ENCODE data around the gene TP63. TPM values are rescaled to one million over a fixed set of nuclear protein-coding genes. Genes with fewer than 3 reads are reported as not detected.

TP63 gene
- total RNA-seq, 6 experiments from 2014 or later = 0.06 to 0.55 (median 0.15) TPM; not detected in 3

GRCh38 chr3:189790658-189791057 is 159.5 kb downstream of the TP63 start:
- H3K4me3 ChIP-seq = no peak overlapping the region
- no peaks in the 10 kb centered on the region for H3K27me3 ChIP-seq
- no peaks in the 10 kb centered on the region for H3K9me3 ChIP-seq
- ATAC-seq = peak in 3 of 4 donors; percentile 53 to 77 (median 55)
- no peaks in the 10 kb centered on the region for H3K4me1 ChIP-seq
- H3K27ac ChIP-seq = no peak overlapping the region
- no peak for DNase-seq
- WGBS (ENCODE audit: insufficient coverage, low coverage, low lambda C conversion rate, missing lambda C conversion rate) = 35% methylated on average over 6 of the region's 7 CpGs
- H3K36me3 ChIP-seq = no peaks in the 10 kb centered on the region
- TF ChIP-seq, protein P1, sequence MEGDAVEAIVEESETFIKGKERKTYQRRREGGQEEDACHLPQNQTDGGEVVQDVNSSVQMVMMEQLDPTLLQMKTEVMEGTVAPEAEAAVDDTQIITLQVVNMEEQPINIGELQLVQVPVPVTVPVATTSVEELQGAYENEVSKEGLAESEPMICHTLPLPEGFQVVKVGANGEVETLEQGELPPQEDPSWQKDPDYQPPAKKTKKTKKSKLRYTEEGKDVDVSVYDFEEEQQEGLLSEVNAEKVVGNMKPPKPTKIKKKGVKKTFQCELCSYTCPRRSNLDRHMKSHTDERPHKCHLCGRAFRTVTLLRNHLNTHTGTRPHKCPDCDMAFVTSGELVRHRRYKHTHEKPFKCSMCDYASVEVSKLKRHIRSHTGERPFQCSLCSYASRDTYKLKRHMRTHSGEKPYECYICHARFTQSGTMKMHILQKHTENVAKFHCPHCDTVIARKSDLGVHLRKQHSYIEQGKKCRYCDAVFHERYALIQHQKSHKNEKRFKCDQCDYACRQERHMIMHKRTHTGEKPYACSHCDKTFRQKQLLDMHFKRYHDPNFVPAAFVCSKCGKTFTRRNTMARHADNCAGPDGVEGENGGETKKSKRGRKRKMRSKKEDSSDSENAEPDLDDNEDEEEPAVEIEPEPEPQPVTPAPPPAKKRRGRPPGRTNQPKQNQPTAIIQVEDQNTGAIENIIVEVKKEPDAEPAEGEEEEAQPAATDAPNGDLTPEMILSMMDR (IDR thresholded peaks at IDR 0.05) = no peak
- no peak for TF ChIP-seq POLR2A (IDR thresholded peaks at IDR 0.05)
- intact Hi-C loops (cut with DNase I) = no loop called here

DNA sequence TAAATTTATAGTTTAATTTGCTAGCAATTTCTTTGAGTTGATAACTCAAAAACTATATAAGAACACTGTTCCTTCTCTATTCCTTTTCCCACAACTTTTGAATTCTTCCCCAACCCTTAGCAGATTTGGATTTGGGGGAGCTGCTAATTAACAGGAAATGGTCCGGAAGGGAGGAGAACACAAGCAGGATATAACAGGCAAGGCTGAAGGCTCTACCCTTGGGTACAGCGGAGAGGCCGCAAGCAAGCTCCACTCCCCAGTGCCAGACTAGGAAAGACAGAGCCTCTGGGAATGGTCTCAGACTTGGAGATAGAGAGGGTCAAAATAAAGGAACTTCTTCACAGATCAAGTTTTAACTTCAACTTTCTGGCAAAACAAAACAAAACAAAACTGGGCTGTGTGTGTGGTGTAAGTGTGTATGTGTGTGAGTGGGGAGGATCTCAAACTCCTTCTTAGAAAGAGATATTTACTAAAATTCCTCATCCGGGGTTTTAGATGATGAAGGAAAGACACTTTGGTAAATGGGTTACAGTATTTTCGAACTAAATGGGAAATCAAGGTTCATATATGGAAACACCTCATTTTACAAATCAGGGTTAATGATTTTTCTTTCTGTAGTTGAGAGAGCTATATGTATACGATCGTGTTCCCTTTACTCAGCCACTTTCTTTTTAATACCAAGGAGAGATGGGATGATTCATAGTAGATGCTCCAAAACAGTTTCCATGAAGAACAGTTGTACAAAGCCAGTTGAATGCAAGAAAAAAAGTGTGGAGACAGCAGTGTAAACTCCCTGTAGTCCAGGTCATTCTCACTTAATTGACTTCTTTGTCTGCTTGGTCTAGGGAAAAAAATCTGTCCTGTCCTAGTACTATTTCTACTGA is 161.1 kb downstream of the TP63 start:
- H3K4me1 ChIP-seq = no peaks in the 10 kb centered on the region
- no peaks in the 10 kb centered on the region for H3K27me3 ChIP-seq
- no peaks in the 10 kb centered on the region for H3K36me3 ChIP-seq
- H3K4me3 ChIP-seq = no peak overlapping the region
- DNase-seq (no peak), ATAC-seq (no peak)
- H3K9me3 ChIP-seq = no peaks in the 10 kb centered on the region
- TF ChIP-seq, protein P1 (IDR thresholded peaks at IDR 0.05) = no peak
- TF ChIP-seq POLR2A (IDR thresholded peaks at IDR 0.05) = no peak
- intact Hi-C loops (cut with DNase I) = no loop called here
- no peak overlapping the region for H3K27ac ChIP-seq
- 68% methylated on average over 7 of the region's 7 CpGs for WGBS (ENCODE audit: insufficient coverage, low coverage, low lambda C conversion rate, missing lambda C conversion rate)

DNA sequence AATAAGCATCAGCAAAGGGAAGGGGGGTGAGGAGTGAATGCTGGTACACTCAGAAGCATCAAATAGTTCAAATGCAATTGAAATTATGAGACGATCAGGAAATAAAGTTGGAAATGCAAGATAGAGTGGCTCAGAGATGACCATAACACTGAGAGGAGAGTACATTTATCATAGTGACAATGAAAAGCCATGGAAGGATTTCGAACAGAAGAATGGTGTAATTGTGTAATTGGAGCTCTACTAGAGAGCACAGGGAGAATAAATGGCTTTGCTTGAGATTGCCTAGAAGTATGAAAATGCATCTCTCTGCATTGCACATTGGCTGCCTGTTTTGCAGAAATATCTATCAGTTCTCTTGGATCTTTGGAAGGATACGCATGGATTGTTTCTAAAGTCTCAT is 163.3 kb downstream of the TP63 start:
- no peaks in the 10 kb centered on the region for H3K9me3 ChIP-seq
- H3K27ac ChIP-seq = no peak overlapping the region
- ATAC-seq (no peak), DNase-seq (no peak)
- intact Hi-C loops (cut with DNase I) = no loop called here
- H3K4me3 ChIP-seq = no peak overlapping the region
- H3K4me1 ChIP-seq = no peaks in the 10 kb centered on the region
- TF ChIP-seq POLR2A (IDR thresholded peaks at IDR 0.05) = no peak
- TF ChIP-seq, protein P1 (IDR thresholded peaks at IDR 0.05) = no peak
- H3K36me3 ChIP-seq = no peaks in the 10 kb centered on the region
- WGBS (ENCODE audit: insufficient coverage, low coverage, low lambda C conversion rate, missing lambda C conversion rate) = 80% methylated on average over 3 of the region's 3 CpGs
- no peaks in the 10 kb centered on the region for H3K27me3 ChIP-seq

GRCh38 chr3:189797103-189797750 is 166.0 kb downstream of the TP63 start:
- no peak overlapping the region for H3K4me3 ChIP-seq
- intact Hi-C loops (cut with DNase I) = no loop called here
- H3K9me3 ChIP-seq = no peaks in the 10 kb centered on the region
- no peaks in the 10 kb centered on the region for H3K4me1 ChIP-seq
- H3K27me3 ChIP-seq = no peaks in the 10 kb centered on the region
- no peak overlapping the region for H3K27ac ChIP-seq
- DNase-seq (no peak), ATAC-seq (no peak)
- 91% methylated on average over 5 of the region's 5 CpGs for WGBS (ENCODE audit: insufficient coverage, low coverage, low lambda C conversion rate, missing lambda C conversion rate)
- no peaks in the 10 kb centered on the region for H3K36me3 ChIP-seq
- TF ChIP-seq, protein P1 (IDR thresholded peaks at IDR 0.05) = no peak
- TF ChIP-seq POLR2A (IDR thresholded peaks at IDR 0.05) = no peak
